ENCODE measurements around the gene KCNQ5. TPM values are rescaled to one million over a fixed set of nuclear protein-coding genes. Genes with fewer than 3 reads are reported as not detected.

Gene KCNQ5
- total RNA-seq, 1 donor from 2014 or later, result 10.1 TPM

- H3K4me3 Mint-ChIP-seq, result no peak overlapping the region
- H3K36me3 Mint-ChIP-seq (ENCODE audit: low read depth), result no peaks in the 10 kb centered on the region
- intact Hi-C loops (cut with micrococcal nuclease), result no loop called here
- no peaks in the 10 kb centered on the region for H3K4me1 Mint-ChIP-seq
- ATAC-seq (ENCODE audit: low read depth) (no peak), DNase-seq (no peak)
- no peaks in the 10 kb centered on the region for H3K27me3 Mint-ChIP-seq
- H3K27ac Mint-ChIP-seq, result no peak overlapping the region
- ChIA-PET POLR2A (interaction anchor here (0.7 kb wide), 2 partner anchors 9 to 23 kb away, joined by 3 to 5 read pairs; no protein-coding TSS in a partner anchor), CTCF (no interaction called here)
- H3K9me3 Mint-ChIP-seq, result no peaks in the 10 kb centered on the region
- no peak for TF ChIP-seq CTCF (IDR thresholded peaks at IDR 0.05)
Observed at GRCh38 chr6:73204252-73204651, 582.4 kb downstream of the KCNQ5 start.

GRCh38 chr6:73207221-73207837, 585.5 kb downstream of the KCNQ5 start:
- no peak for ATAC-seq (ENCODE audit: low read depth)
- H3K4me1 Mint-ChIP-seq, result no peaks in the 10 kb centered on the region
- H3K27ac Mint-ChIP-seq, result no peak overlapping the region
- intact Hi-C loops (cut with micrococcal nuclease), result no loop called here
- no peak overlapping the region for H3K4me3 Mint-ChIP-seq
- no peaks in the 10 kb centered on the region for H3K9me3 Mint-ChIP-seq
- no peak for TF ChIP-seq CTCF (IDR thresholded peaks at IDR 0.05)
- no peaks in the 10 kb centered on the region for H3K27me3 Mint-ChIP-seq
- no peak for DNase-seq
- POLR2A ChIA-PET, result no interaction called here
- CTCF ChIA-PET, result no interaction called here
- no peaks in the 10 kb centered on the region for H3K36me3 Mint-ChIP-seq (ENCODE audit: low read depth)

- Mint-ChIP-seq H3K27ac (no peak overlapping the region), H3K36me3 (ENCODE audit: low read depth) (no peaks in the 10 kb centered on the region), H3K4me3 (no peak overlapping the region), H3K27me3 (no peaks in the 10 kb centered on the region), H3K9me3 (no peaks in the 10 kb centered on the region), H3K4me1 (no peaks in the 10 kb centered on the region)
- intact Hi-C loops (cut with micrococcal nuclease), result no loop called here
- ChIA-PET CTCF (no interaction called here), POLR2A (no interaction called here)
- no peak for DNase-seq
- no peak for TF ChIP-seq CTCF (IDR thresholded peaks at IDR 0.05)
- ATAC-seq (ENCODE audit: low read depth), result no peak
Observed at GRCh38 chr6:73209117-73209516, 587.3 kb downstream of the KCNQ5 start.

- no peak for DNase-seq
- TF ChIP-seq CTCF (IDR thresholded peaks at IDR 0.05), result no peak
- Mint-ChIP-seq H3K4me1 (no peaks in the 10 kb centered on the region), H3K27ac (no peak overlapping the region), H3K9me3 (peaks cover 5% of the 10 kb centered on the region), H3K36me3 (ENCODE audit: low read depth) (no peaks in the 10 kb centered on the region), H3K4me3 (no peak overlapping the region), H3K27me3 (peaks cover 1% of the 10 kb centered on the region)
- ATAC-seq (ENCODE audit: low read depth), result no peak
- intact Hi-C loops (cut with micrococcal nuclease), result no loop called here
- CTCF ChIA-PET, result no interaction called here
- POLR2A ChIA-PET, result no interaction called here
Observed at GRCh38 chr6:73216859-73217258, 595.0 kb downstream of the KCNQ5 start.

GRCh38 chr6:73225396-73225795, 603.5 kb downstream of the KCNQ5 start, which contains the start of gene KHDC1L:
KHDC1L (minus strand) TSS chr6:73225496; CDS start chr6:73225408, 88 bp downstream.
- TF ChIP-seq CTCF (IDR thresholded peaks at IDR 0.05), result no peak
- Mint-ChIP-seq H3K9me3 (no peaks in the 10 kb centered on the region), H3K4me3 (no peak within 1 kb of the TSS), H3K27ac (no peak within 1 kb of the TSS), H3K4me1 (no peaks in the 10 kb centered on the region), H3K27me3 (peaks cover 1% of the 10 kb centered on the region), H3K36me3 (ENCODE audit: low read depth) (no peaks in the 10 kb centered on the region)
- POLR2A ChIA-PET, result no interaction called here
- DNase-seq, result no peak
- intact Hi-C loops (cut with micrococcal nuclease), result no loop called here
- ATAC-seq (ENCODE audit: low read depth), result no peak
- CTCF ChIA-PET, result no interaction called here

Data from activated B cell treated with CpG ODN at 0.5 μM for 24 hours (primary cell).